Hematopoietic multipotent progenitor cell treated with erythropoietin and hydrocortisone succinate and interleukin-3 and kit ligand, for 15 days (in vitro differentiated cells): ENCODE results near the gene URI1.

Source experiments
- DNase-seq: peaks from one replicate; pipeline ENCODE4 v3.0.0-alpha.2; 2015; ENCODE audit warnings: low spot score

Gene URI1

DNA sequence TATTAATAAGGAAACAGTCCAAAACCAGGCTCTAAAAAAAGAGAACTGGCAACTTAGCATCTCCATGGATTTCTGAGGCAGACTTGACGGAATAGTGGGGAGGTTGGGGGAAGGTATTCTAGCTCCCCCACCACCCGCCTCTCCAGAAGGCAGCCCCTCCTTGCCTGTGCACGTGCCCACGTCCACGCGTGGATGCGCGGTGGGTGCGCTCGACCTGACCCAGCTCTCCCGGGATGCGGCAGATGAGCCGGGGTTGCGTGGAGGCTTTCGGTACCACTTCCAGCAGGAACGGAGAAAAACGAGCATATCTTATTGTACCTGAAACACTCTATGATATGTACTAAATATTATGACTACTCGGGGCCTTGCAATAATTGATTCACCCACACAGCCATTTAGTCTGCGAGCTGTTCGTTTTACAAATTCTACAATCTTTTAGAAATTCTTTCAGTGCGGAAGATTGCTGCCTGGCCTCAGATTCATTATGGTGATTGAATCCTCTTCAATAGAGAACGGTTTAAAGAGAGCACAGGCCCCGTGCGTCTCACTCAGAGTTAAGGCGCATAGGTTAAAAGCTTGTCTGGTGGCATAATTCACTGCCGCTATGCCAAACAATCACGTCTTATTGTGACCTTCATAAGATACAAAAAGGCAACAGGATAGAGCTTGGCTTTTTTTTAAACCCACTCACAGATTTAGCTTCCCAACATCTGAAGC is 117.9 kb downstream of the URI1 start:
- no peak for DNase-seq

DNA sequence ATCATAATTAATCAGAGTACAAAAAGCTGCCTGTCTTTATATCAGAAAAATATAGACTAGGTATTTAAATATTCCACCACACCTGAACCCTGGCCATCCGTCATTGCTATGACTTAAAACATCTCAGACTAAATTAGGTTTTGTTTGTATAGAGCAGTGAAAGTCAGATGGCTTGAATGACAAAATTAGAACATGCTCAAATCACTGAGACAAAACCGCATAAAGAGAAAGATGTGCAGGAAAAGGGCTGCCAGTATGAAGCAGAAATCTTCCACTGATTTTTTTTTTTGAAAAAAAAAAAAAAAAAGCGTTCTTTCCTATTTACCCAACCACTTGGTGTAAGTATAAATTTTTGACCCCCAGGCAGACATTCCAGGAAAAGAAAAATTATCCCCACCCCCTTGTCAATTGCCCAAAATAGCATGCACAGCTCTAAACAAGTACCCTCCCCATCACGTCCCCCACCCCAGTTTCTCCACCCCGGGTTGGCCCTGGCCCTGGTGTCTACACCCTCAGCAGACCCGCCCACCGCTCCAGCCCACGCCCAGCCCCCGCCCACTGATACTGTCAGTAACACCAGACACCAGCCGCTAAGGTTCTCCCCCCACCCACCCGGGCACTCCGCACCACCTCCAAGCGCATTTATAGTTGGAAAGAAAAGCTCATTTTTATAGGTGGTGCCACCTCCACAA is 118.6 kb downstream of the URI1 start:
- DNase-seq, result no peak

DNA sequence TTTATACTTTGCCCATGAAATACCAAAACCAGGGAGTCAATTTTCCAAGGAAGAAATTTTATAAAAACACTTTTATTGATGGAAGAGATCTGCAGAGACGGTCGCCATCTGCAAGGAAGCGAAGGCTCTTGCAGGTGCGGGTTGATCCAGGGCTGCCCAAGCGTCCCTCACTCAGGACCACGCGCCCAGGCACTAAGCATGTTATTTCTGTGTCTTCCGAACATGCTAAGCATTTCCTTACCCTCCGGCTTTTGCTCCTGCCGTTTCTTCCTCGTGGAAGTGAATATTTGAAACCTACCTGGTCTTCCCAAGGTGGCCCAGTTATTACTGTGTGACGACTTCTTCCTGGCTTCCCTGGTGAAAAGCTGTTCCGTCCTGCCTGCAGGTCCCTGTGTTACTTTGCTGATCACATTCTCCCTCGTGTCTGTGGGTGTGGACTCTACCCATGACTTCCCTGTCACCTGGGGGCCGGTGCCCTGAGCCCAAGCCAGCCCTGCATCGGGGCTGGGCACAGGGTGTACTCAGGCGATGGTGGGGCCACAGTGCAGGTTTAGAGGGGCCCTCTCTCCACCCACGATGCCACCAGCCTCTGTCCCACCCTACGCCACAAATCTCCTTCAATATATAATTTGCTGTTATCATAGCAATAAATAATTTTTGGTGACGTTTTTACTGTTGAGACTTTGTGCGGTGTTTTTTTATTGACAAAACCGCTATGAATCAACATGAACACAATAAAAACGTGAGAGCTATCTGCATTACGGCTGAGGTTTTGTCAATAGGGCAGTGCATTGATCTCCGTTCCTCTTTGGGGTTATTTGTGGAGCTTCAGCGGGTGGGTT is 119.4 kb downstream of the URI1 start:
- no peak for DNase-seq

DNA sequence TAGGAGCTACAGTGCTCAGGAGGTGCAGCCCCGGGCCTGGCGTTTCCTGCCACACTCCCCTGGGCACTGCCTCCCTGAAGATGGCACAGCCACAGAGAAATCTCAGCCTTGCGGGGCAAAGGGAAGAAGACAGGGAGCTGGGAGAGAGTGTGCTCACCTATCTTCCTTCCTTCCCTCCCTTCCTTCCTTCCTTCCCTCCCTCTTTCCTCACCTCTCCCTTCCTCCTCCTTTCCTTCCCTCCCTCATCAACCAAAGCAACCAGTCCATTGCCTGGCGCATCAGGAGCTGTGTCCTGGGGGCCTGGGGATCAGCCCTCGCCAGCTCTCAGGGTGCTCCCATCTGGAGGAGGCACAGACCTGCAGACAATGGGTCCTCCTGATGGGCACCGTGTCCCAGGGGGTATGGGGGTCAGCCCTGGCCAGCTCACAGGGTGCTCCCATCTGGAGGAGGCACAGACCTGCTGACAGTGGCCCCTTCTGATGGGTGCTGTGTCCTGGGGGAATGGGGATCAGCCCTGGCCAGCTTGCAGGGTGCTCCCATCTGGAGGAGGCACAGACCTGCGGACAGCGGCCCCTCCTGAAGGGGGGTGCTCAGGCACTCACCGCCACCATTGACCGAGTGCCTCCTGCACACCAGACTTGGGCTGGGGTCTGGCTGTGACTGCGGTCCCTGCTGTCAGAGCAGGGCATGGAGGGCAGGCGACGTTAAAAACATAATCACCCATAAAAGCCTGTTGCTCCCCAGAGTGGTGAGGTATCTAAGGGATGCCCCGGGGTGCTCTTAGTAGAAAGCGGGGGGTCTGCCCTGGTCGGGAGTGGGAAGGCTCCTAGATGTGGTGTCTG is 120.2 kb downstream of the URI1 start:
- no peak for DNase-seq

DNA sequence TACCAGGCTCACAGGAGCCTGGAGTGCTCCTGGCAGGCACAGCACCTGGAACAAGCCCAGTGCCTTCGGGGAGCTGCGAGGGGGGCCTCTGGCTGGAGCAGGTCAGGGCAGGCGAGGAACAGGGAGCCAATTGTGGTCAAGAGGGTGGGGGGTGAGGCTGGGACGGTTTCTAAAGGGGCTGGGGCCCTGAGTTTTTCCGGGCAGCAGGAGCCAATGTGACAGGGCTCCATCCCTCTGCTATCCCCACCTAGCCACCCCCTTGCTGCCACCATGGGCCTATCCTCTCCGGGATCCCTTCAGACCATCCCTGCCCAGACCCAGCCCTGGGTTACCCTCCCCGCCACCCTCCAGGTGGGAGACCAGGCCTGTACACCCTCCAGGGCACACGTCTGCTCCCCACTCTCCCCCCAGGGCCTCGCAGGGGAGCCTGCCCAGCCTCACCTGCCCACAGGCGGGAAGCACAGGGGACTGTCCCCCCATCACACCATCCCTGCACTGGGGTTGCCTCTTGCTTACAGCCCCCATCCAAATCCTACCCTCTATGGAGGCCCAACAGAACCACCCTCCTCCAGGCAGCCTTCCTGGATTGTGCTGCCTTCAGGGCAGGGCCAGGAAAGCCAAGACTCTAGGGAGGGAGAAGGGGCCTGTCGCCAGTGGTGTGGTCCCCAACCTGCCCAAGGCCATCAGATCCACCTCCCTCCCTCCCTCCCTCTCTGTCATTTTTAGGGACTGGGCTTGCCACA is 121.0 kb downstream of the URI1 start:
- DNase-seq, result no peak

DNA sequence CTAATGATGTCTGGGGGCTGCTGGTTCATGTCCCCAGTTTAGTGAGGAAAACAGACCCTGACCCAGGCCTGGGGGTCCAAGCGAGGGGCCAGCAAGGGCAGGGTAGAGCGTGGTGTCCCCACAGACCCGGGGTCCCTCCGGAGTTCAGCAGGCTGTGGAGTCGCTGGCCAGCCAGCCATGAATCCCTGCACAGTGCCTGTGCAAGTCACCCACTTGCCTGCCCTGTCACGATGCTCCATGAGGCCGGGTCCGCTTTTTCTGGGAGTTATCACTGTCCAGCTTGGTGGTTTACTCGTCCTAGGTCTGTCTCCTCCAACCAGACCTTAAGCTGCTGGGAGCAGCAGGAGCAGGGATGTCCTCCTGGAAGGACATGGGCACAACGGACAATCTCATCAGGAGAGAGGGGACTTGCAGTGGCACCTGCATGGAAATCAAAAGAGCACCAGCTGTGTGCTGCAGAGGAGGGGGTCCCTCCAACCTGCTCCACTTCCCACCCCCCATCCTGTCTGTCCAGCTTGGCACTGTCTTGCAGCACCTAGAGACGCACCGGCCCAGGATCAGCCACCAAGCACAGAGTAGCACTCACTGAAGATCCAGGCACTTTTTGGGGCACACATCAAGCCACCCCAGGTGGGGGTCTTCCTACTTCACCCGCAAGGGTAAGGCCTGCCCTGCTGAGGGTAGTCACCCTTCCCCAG is 121.8 kb downstream of the URI1 start:
- no peak for DNase-seq

DNA sequence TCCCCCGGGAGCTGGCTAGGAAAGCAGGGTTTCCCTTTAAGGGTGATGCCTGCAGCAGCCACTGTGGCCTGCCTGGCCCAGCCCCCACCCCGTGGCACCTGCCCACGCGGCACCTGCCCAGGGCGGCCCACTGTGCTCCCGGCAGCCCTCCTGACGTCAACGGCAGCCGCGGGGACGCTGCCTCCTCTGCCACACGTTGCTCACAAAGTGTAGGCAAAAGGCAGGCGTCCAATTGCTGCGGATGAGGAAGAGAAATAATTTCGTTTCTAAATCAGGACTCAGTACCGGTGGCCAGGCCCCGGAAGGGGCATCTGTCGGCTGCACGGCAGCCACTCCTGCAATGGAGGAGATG is 122.3 kb downstream of the URI1 start:
- no peak for DNase-seq

DNA sequence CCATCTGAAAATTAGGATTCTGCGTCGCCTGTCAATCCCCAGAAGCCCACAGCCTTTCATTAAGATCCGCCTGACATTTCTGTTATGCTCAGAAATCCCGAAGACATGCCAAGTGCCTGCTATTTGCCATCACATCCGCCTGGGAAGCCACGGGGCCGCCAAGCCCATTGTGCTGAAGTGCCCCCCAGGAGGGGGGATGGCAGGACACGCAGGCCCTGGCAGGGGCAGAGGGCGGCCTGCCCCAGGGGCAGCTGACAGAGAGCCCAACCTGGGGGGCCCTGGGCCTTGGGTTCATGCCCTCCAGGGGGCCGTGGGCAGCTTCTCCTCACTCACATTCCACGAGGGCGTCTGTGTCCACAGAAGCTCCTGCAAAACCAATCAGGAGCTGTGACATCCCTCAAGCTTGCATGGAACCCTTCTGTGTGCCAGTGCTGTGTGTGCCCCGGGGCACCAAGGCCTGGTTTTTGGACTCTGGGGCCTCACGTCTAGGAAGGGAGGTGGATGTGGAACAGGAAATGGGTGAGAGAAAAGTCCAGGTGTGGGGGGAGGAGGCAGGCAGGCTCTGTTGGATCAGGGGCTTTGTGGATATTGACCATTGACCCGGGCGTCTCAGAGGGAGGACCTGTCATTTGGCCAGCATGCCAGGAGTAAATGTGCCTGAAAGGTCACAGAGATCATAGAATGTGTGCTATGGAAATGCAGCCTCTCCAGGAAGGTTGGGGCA is 122.9 kb downstream of the URI1 start:
- DNase-seq, result no peak

DNA sequence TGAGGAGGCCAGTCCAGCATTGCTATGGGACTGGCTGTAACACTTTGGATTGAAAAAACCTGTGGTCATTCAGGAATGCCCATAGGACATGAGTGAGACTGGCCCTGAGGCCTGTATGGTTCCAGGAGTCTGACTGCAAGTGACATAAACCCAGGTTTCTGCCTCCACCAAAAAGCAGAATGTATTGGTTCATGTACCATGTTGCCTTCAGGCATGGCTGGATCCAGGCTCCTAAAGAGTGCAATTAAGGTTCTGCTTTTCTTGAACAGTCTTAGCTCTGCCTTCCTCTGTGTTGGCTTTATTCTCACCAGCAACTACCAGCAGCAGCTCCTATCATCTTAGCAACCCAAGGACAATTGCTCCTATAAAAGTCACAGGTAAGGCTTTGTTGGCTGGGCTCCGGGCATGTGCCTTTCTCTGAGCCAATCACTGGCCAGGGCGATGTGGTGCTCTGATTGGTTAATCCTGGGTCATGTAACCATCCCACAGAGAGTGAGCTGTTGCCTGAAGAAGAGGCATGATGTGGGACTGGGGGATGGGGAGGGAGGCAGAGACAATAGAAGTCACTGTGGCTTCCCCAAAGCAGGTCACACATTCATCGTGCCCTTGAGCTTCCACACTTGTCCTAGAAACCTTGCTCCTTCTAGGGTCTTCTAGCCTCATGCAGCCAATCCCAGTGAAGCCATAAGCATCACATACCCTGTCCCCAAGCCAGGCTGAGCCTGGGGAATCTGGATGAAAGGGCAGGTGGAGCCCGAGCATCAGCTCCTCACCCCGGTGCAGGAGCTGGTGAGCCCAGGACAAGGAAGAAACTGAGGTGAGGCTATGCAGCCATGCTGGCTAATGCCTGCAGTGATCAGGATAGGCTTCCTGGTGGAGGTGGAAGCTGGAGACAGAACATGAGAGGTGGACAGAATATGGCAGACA is 123.9 kb downstream of the URI1 start:
- DNase-seq, result no peak
